HL-60 (cell line): ENCODE results near the gene ARMC7.

Experiments used
- CTCF ChIP-seq: IDR thresholded peaks from one replicate; pipeline ENCODE4 v1.5.1; 2011; ENCODE audit warnings: low read length, control low read depth, inconsistent platforms; ENCODE audit not compliant: insufficient read depth
- POLR2AphosphoS5 ChIP-seq: IDR thresholded peaks from 2 replicates; pipeline ENCODE4 v1.6.1; 2012; ENCODE audit warnings: low read depth
- REST ChIP-seq: IDR thresholded peaks from 2 replicates; pipeline ENCODE4 v1.6.1; 2012; ENCODE audit warnings: low read depth; ENCODE audit not compliant: insufficient replicate concordance

- no peak for TF ChIP-seq CTCF
- TF ChIP-seq REST, result no peak
- no peak for TF ChIP-seq POLR2AphosphoS5
These were observed 45.4 kb downstream of the ARMC7 start for GRCh38 chr17:75155191-75155601.
